ENCODE measurements around the gene TBX21.
A peak's percentile ranks its signal among the peaks of the same experiment; 100 is the strongest.

Gene TBX21

GRCh38 chr17:47742319-47743181 is 9.5 kb downstream of the TBX21 start:
- H3K9ac ChIP-seq (ENCODE audit: insufficient read length, low read depth), result peak overlapping the region; percentile 17
- TF ChIP-seq ZNF274 (IDR thresholded peaks at IDR 0.05; ENCODE audit: low read depth, low read length) (no peak), YY1 (IDR thresholded peaks at IDR 0.05; ENCODE audit: insufficient read depth, insufficient read length) (no peak)
- peak; percentile 28 for DNase-seq (ENCODE audit: low read depth, low spot score)

GRCh38 chr17:47744168-47745036 is 11.4 kb downstream of the TBX21 start:
- DNase-seq (ENCODE audit: low read depth, low spot score), result no peak
- H3K9me3 ChIP-seq (ENCODE audit: insufficient read depth, low read length), result no peaks in the 10 kb centered on the region
- peaks cover 2% of the 10 kb centered on the region for H3K27me3 ChIP-seq (ENCODE audit: insufficient read depth, insufficient read length)
- H3K9ac ChIP-seq (ENCODE audit: insufficient read length, low read depth), result no peak overlapping the region
- no peaks in the 10 kb centered on the region for H3K36me3 ChIP-seq (ENCODE audit: insufficient read depth, insufficient read length, low read length)
- no peak for TF ChIP-seq SUZ12 (IDR thresholded peaks at IDR 0.05; ENCODE audit: extremely low read depth, insufficient read depth, insufficient read length)
- no peak for TF ChIP-seq ZNF274 (IDR thresholded peaks at IDR 0.05; ENCODE audit: low read depth, low read length)
- TF ChIP-seq YY1 (IDR thresholded peaks at IDR 0.05; ENCODE audit: insufficient read depth, insufficient read length), result no peak
- no peaks in the 10 kb centered on the region for H3K4me1 ChIP-seq (ENCODE audit: insufficient read depth, insufficient read length)
- H3K4me3 ChIP-seq (ENCODE audit: insufficient read length, low read depth), result no peak overlapping the region

More at GRCh38 chr17:47742319-47743181, 9.5 kb downstream of the TBX21 start:
- no peak overlapping the region for H3K4me3 ChIP-seq (ENCODE audit: insufficient read length, low read depth)
- H3K27me3 ChIP-seq (ENCODE audit: insufficient read depth, insufficient read length), result peaks cover 2% of the 10 kb centered on the region
- no peaks in the 10 kb centered on the region for H3K36me3 ChIP-seq (ENCODE audit: insufficient read depth, insufficient read length, low read length)
- H3K9me3 ChIP-seq (ENCODE audit: insufficient read depth, low read length), result no peaks in the 10 kb centered on the region
- H3K4me1 ChIP-seq (ENCODE audit: insufficient read depth, insufficient read length), result no peaks in the 10 kb centered on the region

GRCh38 chr17:47745037-47745380 is 12.0 kb downstream of the TBX21 start:
- no peak overlapping the region for H3K9ac ChIP-seq (ENCODE audit: insufficient read length, low read depth)
- TF ChIP-seq ZNF274 (IDR thresholded peaks at IDR 0.05; ENCODE audit: low read depth, low read length) (no peak), YY1 (IDR thresholded peaks at IDR 0.05; ENCODE audit: insufficient read depth, insufficient read length) (no peak), SUZ12 (IDR thresholded peaks at IDR 0.05; ENCODE audit: extremely low read depth, insufficient read depth, insufficient read length) (no peak)
- H3K4me3 ChIP-seq (ENCODE audit: insufficient read length, low read depth), result no peak overlapping the region
- no peaks in the 10 kb centered on the region for H3K9me3 ChIP-seq (ENCODE audit: insufficient read depth, low read length)
- peaks cover 2% of the 10 kb centered on the region for H3K27me3 ChIP-seq (ENCODE audit: insufficient read depth, insufficient read length)
- H3K4me1 ChIP-seq (ENCODE audit: insufficient read depth, insufficient read length), result no peaks in the 10 kb centered on the region
- DNase-seq (ENCODE audit: low read depth, low spot score), result no peak
- no peaks in the 10 kb centered on the region for H3K36me3 ChIP-seq (ENCODE audit: insufficient read depth, insufficient read length, low read length)

- no peak for DNase-seq (ENCODE audit: low read depth, low spot score)
- no peak overlapping the region for H3K9ac ChIP-seq (ENCODE audit: insufficient read length, low read depth)
- no peaks in the 10 kb centered on the region for H3K4me1 ChIP-seq (ENCODE audit: insufficient read depth, insufficient read length)
- TF ChIP-seq ZNF274 (IDR thresholded peaks at IDR 0.05; ENCODE audit: low read depth, low read length), result no peak
- TF ChIP-seq YY1 (IDR thresholded peaks at IDR 0.05; ENCODE audit: insufficient read depth, insufficient read length), result no peak
- TF ChIP-seq SUZ12 (IDR thresholded peaks at IDR 0.05; ENCODE audit: extremely low read depth, insufficient read depth, insufficient read length), result no peak
- H3K36me3 ChIP-seq (ENCODE audit: insufficient read depth, insufficient read length, low read length), result no peaks in the 10 kb centered on the region
- no peak overlapping the region for H3K4me3 ChIP-seq (ENCODE audit: insufficient read length, low read depth)
- H3K9me3 ChIP-seq (ENCODE audit: insufficient read depth, low read length), result peaks cover 9% of the 10 kb centered on the region
- H3K27me3 ChIP-seq (ENCODE audit: insufficient read depth, insufficient read length), result no peaks in the 10 kb centered on the region
These were observed 18.4 kb downstream of the TBX21 start for GRCh38 chr17:47751471-47751870.

- H3K9me3 ChIP-seq (ENCODE audit: insufficient read depth, low read length), result peaks cover 24% of the 10 kb centered on the region
- H3K4me1 ChIP-seq (ENCODE audit: insufficient read depth, insufficient read length), result no peaks in the 10 kb centered on the region
- H3K9ac ChIP-seq (ENCODE audit: insufficient read length, low read depth), result no peak overlapping the region
- DNase-seq (ENCODE audit: low read depth, low spot score), result no peak
- peaks cover 11% of the 10 kb centered on the region for H3K27me3 ChIP-seq (ENCODE audit: insufficient read depth, insufficient read length)
- H3K36me3 ChIP-seq (ENCODE audit: insufficient read depth, insufficient read length, low read length), result no peaks in the 10 kb centered on the region
- no peak for TF ChIP-seq YY1 (IDR thresholded peaks at IDR 0.05; ENCODE audit: insufficient read depth, insufficient read length)
- H3K4me3 ChIP-seq (ENCODE audit: insufficient read length, low read depth), result no peak overlapping the region
These were observed 24.4 kb downstream of the TBX21 start for GRCh38 chr17:47757386-47757785.

- Histone ChIP-seq H3K4me1 (ENCODE audit: insufficient read depth, insufficient read length) (no peaks in the 10 kb centered on the region), H3K9me3 (ENCODE audit: insufficient read depth, low read length) (peaks cover 21% of the 10 kb centered on the region), H3K36me3 (ENCODE audit: insufficient read depth, insufficient read length, low read length) (no peaks in the 10 kb centered on the region), H3K9ac (ENCODE audit: insufficient read length, low read depth) (no peak overlapping the region), H3K4me3 (ENCODE audit: insufficient read length, low read depth) (no peak overlapping the region), H3K27me3 (ENCODE audit: insufficient read depth, insufficient read length) (peaks cover 11% of the 10 kb centered on the region)
- no peak for DNase-seq (ENCODE audit: low read depth, low spot score)
- no peak for TF ChIP-seq YY1 (IDR thresholded peaks at IDR 0.05; ENCODE audit: insufficient read depth, insufficient read length)
- no peak for TF ChIP-seq SUZ12 (IDR thresholded peaks at IDR 0.05; ENCODE audit: extremely low read depth, insufficient read depth, insufficient read length)
- TF ChIP-seq ZNF274 (IDR thresholded peaks at IDR 0.05; ENCODE audit: low read depth, low read length), result no peak
These were observed 27.5 kb downstream of the TBX21 start for GRCh38 chr17:47760409-47761140.

Measured in NT2/D1 (cell line).